GM12878 (cell line): ENCODE measurements around the gene KMO. TPM values are rescaled to one million over a fixed set of nuclear protein-coding genes. Genes with fewer than 3 reads are reported as not detected.

Experiments used
- DPF2 ChIP-seq: fragments of 450-650 bp; IDR thresholded peaks from 2 replicates; pipeline ENCODE4 v1.6.1; 2017; ENCODE audit warnings: mild to moderate bottlenecking
- HSF1 ChIP-seq: fragments of 150-350 bp; IDR thresholded peaks from 2 replicates; pipeline ENCODE4 v1.6.1; 2014; ENCODE audit warnings: mild to moderate bottlenecking, low read depth, low read length
- NFIC ChIP-seq: IDR thresholded peaks from 2 replicates; pipeline ENCODE4 v1.6.1; 2012; ENCODE audit warnings: low read depth, mild to moderate bottlenecking, inconsistent platforms, low read length, moderate library complexity
- polyA plus RNA-seq, 11 experiments: library from polyadenylated mRNA; depleted of rRNA in 4 of 11; unstranded in 6 of 11; stranded (reverse) in 5 of 11; fragments of >200 nt; fragmentation: Nextera tagmentation in 4 of 11; fragmentation: Illumina TruSeq in 1 of 11; extraction: Ambion mirVana in 4 of 11; extraction: Trizol in 1 of 11; gene quantifications; 1 replicate in 1 of 11; 2 replicates in 10 of 11; pipeline versions ENCODE4 v1.2.1 to v1.2.3, GENCODE V29; 2011 to 2016; ENCODE audit warnings: inconsistent platforms in 2 of 11, missing spikeins in 2 of 11, low read depth in 1 of 11
- total RNA-seq, 4 experiments: library from RNA; depleted of rRNA in 3 of 4; stranded (reverse); fragments of >200 nt in 3 of 4; fragmentation: Illumina TruSeq in 1 of 4; extraction: Trizol in 1 of 4; gene quantifications; 2 replicates each; pipeline versions ENCODE4 v1.2.1 to v1.2.3, GENCODE V29; 2013 to 2021
- TF ChIP-seq, protein P1 (sequence below): fragments of 450-650 bp; conservative IDR thresholded peaks from 2 replicates; pipeline ENCODE4 v1.6.1; 2017; ENCODE audit warnings: mild to moderate bottlenecking, moderate library complexity
- TF ChIP-seq, protein P2 (sequence below), 3 experiments: IDR thresholded peaks in 2 of 3; conservative IDR thresholded peaks in 1 of 3; 2 replicates each; pipeline ENCODE4 v1.5.1; 2011; ENCODE audit warnings: low read depth in 3 of 3, low read length in 3 of 3, mild to moderate bottlenecking in 3 of 3, control low read depth in 2 of 3, moderate library complexity in 2 of 3, inconsistent platforms in 1 of 3, mixed read lengths in 1 of 3; ENCODE audit not compliant: control insufficient read depth in 2 of 3, insufficient read depth in 1 of 3; ENCODE audit errors: extremely low read depth in 1 of 3

The KMO gene
- total and polyA plus RNA-seq, 10 of the 15 experiments (the other 5 are each of a cell fraction or from before 2014, with no cell fraction given) = 0.68 to 5.9 (median 1.5) TPM

GRCh38 chr1:241627453-241628259 is 95.5 kb downstream of the KMO start (continued):
- TF ChIP-seq, protein P1, sequence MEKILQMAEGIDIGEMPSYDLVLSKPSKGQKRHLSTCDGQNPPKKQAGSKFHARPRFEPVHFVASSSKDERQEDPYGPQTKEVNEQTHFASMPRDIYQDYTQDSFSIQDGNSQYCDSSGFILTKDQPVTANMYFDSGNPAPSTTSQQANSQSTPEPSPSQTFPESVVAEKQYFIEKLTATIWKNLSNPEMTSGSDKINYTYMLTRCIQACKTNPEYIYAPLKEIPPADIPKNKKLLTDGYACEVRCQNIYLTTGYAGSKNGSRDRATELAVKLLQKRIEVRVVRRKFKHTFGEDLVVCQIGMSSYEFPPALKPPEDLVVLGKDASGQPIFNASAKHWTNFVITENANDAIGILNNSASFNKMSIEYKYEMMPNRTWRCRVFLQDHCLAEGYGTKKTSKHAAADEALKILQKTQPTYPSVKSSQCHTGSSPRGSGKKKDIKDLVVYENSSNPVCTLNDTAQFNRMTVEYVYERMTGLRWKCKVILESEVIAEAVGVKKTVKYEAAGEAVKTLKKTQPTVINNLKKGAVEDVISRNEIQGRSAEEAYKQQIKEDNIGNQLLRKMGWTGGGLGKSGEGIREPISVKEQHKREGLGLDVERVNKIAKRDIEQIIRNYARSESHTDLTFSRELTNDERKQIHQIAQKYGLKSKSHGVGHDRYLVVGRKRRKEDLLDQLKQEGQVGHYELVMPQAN = no peak
- TF ChIP-seq HSF1 (no peak), DPF2 (no peak), NFIC (no peak)
- TF ChIP-seq, protein P2, sequence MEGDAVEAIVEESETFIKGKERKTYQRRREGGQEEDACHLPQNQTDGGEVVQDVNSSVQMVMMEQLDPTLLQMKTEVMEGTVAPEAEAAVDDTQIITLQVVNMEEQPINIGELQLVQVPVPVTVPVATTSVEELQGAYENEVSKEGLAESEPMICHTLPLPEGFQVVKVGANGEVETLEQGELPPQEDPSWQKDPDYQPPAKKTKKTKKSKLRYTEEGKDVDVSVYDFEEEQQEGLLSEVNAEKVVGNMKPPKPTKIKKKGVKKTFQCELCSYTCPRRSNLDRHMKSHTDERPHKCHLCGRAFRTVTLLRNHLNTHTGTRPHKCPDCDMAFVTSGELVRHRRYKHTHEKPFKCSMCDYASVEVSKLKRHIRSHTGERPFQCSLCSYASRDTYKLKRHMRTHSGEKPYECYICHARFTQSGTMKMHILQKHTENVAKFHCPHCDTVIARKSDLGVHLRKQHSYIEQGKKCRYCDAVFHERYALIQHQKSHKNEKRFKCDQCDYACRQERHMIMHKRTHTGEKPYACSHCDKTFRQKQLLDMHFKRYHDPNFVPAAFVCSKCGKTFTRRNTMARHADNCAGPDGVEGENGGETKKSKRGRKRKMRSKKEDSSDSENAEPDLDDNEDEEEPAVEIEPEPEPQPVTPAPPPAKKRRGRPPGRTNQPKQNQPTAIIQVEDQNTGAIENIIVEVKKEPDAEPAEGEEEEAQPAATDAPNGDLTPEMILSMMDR (IDR thresholded peaks at IDR 0.05 in 2 of 3, conservative IDR thresholded peaks at IDR 0.05 in 1 of 3; ENCODE audit: control insufficient read depth in 2 of 3, extremely low read depth in 1 of 3, insufficient read depth in 1 of 3, low read depth in 3 of 3, low read length in 3 of 3) = peak; percentile 50 to 66 (median 64); a peak in 5 of 6 replicates
